ENCODE measurements around the gene DCLK1. TPM values are rescaled to one million over a fixed set of nuclear protein-coding genes. Genes with fewer than 3 reads are reported as not detected.

Gene DCLK1
- total RNA-seq, 1 donor from 2014 or later: 22.4 TPM

DNA sequence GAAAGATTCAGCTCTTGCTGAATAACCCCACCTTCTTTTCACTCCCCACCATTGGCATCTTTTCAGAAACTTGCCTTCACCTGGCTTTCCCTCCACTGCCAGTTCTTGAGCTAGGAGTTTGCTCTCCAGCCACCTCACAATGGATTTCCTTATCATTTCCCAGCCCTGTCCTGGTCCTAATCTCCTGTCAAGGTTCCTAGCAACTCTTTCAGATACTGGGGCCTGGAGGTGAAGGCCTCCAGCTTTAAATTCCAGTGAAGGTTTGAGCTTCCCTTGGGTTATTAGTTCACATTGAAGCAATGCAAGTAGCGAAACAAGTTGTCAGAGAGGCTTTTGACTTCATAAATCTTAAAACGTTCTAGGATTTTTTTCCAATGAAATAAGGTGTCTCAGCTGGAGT, 333.9 kb downstream of the DCLK1 start:
- TF ChIP-seq, protein P1, sequence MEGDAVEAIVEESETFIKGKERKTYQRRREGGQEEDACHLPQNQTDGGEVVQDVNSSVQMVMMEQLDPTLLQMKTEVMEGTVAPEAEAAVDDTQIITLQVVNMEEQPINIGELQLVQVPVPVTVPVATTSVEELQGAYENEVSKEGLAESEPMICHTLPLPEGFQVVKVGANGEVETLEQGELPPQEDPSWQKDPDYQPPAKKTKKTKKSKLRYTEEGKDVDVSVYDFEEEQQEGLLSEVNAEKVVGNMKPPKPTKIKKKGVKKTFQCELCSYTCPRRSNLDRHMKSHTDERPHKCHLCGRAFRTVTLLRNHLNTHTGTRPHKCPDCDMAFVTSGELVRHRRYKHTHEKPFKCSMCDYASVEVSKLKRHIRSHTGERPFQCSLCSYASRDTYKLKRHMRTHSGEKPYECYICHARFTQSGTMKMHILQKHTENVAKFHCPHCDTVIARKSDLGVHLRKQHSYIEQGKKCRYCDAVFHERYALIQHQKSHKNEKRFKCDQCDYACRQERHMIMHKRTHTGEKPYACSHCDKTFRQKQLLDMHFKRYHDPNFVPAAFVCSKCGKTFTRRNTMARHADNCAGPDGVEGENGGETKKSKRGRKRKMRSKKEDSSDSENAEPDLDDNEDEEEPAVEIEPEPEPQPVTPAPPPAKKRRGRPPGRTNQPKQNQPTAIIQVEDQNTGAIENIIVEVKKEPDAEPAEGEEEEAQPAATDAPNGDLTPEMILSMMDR (conservative IDR thresholded peaks at IDR 0.05): no peak
- Mint-ChIP-seq H3K27me3 (ENCODE audit: low read depth) (no peaks in the 10 kb centered on the region), H3K36me3 (ENCODE audit: low read depth) (no peaks in the 10 kb centered on the region), H3K9me3 (no peaks in the 10 kb centered on the region), H3K27ac (ENCODE audit: unreplicated experiment) (no peak overlapping the region), H3K4me3 (no peak overlapping the region), H3K4me1 (no peaks in the 10 kb centered on the region)
- DNase-seq (ENCODE audit: low read depth, low spot score): no peak

DNA sequence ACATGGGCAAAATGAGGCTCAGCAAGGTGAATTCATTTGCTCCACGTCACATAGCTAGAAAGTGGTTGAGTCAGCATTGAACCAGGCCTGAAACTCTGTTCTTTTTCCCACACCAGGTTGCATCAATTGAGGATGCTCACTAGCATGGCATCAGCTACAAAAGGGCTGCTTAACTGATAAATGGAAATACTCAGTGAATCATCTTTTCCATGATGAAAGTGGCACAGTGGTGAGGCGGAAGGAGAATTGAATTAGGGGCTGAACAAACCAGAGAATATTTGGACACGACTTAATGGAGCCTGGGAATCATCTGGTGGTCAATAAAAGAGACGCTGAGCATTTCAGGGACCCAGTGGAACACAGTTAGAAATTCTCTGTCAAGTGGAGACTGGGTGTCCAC, 334.6 kb downstream of the DCLK1 start:
- peaks cover 3% of the 10 kb centered on the region for H3K4me1 Mint-ChIP-seq
- H3K4me3 Mint-ChIP-seq: no peak overlapping the region
- no peaks in the 10 kb centered on the region for H3K36me3 Mint-ChIP-seq (ENCODE audit: low read depth)
- no peaks in the 10 kb centered on the region for H3K9me3 Mint-ChIP-seq
- TF ChIP-seq, protein P1 (conservative IDR thresholded peaks at IDR 0.05): no peak
- H3K27ac Mint-ChIP-seq (ENCODE audit: unreplicated experiment): no peak overlapping the region
- no peaks in the 10 kb centered on the region for H3K27me3 Mint-ChIP-seq (ENCODE audit: low read depth)
- DNase-seq (ENCODE audit: low read depth, low spot score): no peak

DNA sequence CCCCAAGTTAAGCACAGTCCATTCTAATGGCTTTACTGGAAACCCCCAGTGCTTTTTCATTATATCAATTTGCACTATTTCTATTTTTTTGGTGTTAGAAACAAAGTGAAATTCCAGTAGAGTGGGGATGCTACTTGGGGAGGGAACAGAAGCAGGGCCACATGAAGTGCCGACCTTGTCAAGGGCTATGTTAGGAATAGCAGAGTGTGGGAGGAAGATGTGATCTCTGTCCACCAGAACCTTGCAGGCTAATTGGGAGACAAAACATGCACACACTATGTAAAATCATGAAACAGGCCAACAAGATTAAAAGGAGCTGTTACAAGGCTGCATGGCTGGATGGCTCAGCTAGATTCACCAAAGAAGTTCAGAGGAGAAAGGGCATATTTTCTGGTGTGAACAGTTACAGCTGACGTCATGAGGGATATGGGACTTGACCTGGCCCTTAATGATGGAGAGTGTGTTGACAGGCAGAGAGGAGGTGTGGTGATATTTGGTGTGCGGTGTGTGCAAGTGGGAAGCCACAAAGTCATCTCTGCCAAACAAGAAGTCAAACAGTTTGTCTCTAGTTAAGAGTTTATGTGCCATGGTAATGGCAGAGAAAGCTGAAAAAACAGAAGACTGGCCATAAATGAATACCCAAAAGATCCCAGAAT, 336.3 kb downstream of the DCLK1 start:
- H3K27ac Mint-ChIP-seq (ENCODE audit: unreplicated experiment): no peak overlapping the region
- H3K9me3 Mint-ChIP-seq: no peaks in the 10 kb centered on the region
- H3K36me3 Mint-ChIP-seq (ENCODE audit: low read depth): no peaks in the 10 kb centered on the region
- peaks cover 11% of the 10 kb centered on the region for H3K4me1 Mint-ChIP-seq
- H3K4me3 Mint-ChIP-seq: no peak overlapping the region
- TF ChIP-seq, protein P1 (conservative IDR thresholded peaks at IDR 0.05): no peak
- no peaks in the 10 kb centered on the region for H3K27me3 Mint-ChIP-seq (ENCODE audit: low read depth)
- DNase-seq (ENCODE audit: low read depth, low spot score): no peak

DNA sequence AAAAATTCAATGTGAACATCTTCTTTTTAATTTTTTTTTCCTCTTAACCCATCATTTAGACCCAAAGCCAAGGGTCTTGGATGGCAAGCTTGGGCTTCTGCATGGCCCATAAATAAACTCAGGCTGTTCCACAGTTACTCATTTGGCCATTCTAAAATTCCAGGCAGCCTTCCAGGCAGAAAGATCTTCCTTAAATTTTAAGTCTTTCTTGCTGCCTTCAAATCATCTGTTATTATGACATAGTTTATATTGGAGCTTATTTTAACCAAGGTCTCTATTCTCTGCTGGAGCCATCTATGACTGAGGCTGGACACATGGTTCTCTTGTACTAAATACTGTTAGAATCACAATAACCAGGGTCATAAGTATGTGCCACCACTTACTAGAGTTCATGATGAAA, 337.4 kb downstream of the DCLK1 start:
- Mint-ChIP-seq H3K4me1 (peaks cover 20% of the 10 kb centered on the region), H3K4me3 (no peak overlapping the region), H3K27me3 (ENCODE audit: low read depth) (no peaks in the 10 kb centered on the region), H3K9me3 (no peaks in the 10 kb centered on the region), H3K27ac (ENCODE audit: unreplicated experiment) (no peak overlapping the region), H3K36me3 (ENCODE audit: low read depth) (no peaks in the 10 kb centered on the region)
- TF ChIP-seq, protein P1 (conservative IDR thresholded peaks at IDR 0.05): no peak
- DNase-seq (ENCODE audit: low read depth, low spot score): no peak

DNA sequence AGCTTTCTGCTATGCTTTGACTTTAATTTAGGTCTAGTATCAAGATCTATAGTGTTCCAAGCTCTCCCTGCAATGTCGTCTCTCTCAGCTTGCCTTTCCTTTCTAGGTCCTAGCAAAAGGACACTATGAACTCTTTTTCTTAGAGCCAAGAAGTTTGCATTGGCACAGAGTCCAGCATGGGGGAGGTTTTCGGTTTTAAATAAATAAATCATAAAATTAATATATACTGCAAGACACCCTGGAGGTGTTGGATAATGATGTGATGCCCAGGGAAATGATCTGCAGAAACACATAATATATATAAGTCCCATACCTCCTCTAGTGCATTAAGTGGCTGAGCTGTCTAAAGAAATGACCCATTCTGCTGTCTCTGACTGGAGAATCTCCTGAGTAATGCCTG, 338.3 kb downstream of the DCLK1 start:
- no peaks in the 10 kb centered on the region for H3K27me3 Mint-ChIP-seq (ENCODE audit: low read depth)
- TF ChIP-seq, protein P1 (conservative IDR thresholded peaks at IDR 0.05): no peak
- H3K4me1 Mint-ChIP-seq: peaks cover 21% of the 10 kb centered on the region
- DNase-seq (ENCODE audit: low read depth, low spot score): no peak
- no peak overlapping the region for H3K27ac Mint-ChIP-seq (ENCODE audit: unreplicated experiment)
- no peak overlapping the region for H3K4me3 Mint-ChIP-seq
- H3K36me3 Mint-ChIP-seq (ENCODE audit: low read depth): no peaks in the 10 kb centered on the region
- no peaks in the 10 kb centered on the region for H3K9me3 Mint-ChIP-seq
